Panc1 (cell line): ENCODE measurements around the gene XBP1. TPM values are rescaled to one million over a fixed set of nuclear protein-coding genes. Genes with fewer than 3 reads are reported as not detected.
"Not testable (repeated sequence)": the region's sequence is repeated elsewhere in the genome, so short reads cannot be mapped to it uniquely, and the experiment has no call there.

ENCODE experiments used
- ATAC-seq: fragments of 200-7000 bp; cut with Tn5 transposase; 2 replicates; pipeline ENCODE4 v1.9.1; 2020; ENCODE audit warnings: mild to moderate bottlenecking, moderate library complexity
- BruUV-seq: library from RNA; stranded (reverse); fragments of 400-500 nt; replicated peaks from 2 replicates; lab custom pipeline; 2021; lab: Mats Ljungman, UMichigan
- CTCF ChIA-PET: fragments of 300-600 bp; sonication (Branson Sonifier 250); formaldehyde crosslinking; loops from one replicate; lab custom pipeline; 2022; ENCODE audit warnings: antibody characterized with exemption; lab: Charles Lee
- POLR2A ChIA-PET: fragments of 300-600 bp; sonication (Branson Sonifier 250); formaldehyde crosslinking; loops from one replicate; lab custom pipeline; 2022; ENCODE audit warnings: antibody characterized with exemption; lab: Charles Lee
- DNase-seq: peaks from one replicate; pipeline ENCODE4 v3.0.0-alpha.2; 2010; ENCODE audit warnings: low read depth, low spot score
- H3K27ac ChIP-seq: 2 replicates; pipeline ENCODE4 v1.5.1; 2011; ENCODE audit warnings: mild to moderate bottlenecking, low read length, inconsistent platforms
- H3K27me3 ChIP-seq: fragments of 200-500 bp; sonication (Bioruptor generic); 2 replicates; pipeline ENCODE4 v1.6.0; 2014; ENCODE audit warnings: low read length, inconsistent platforms; ENCODE audit not compliant: control insufficient read depth, insufficient read depth
- H3K36me3 ChIP-seq: fragments of 200-500 bp; sonication (Bioruptor generic); 2 replicates; pipeline ENCODE4 v1.5.1; 2014; ENCODE audit warnings: inconsistent platforms, mild to moderate bottlenecking, low read length, moderate library complexity; ENCODE audit not compliant: control insufficient read depth, insufficient read depth
- H3K4me1 ChIP-seq: 2 replicates; pipeline ENCODE4 v1.5.1; 2011; ENCODE audit warnings: inconsistent platforms, mild to moderate bottlenecking, low read length, moderate library complexity; ENCODE audit not compliant: control insufficient read depth, insufficient read depth
- H3K4me3 ChIP-seq, 2 experiments: 2 replicates each; pipeline ENCODE4 v1.5.1; 2011 to 2012; ENCODE audit warnings: low read depth in 2 of 2, low read length in 2 of 2, mild to moderate bottlenecking in 2 of 2, inconsistent platforms in 1 of 2, moderate library complexity in 1 of 2
- H3K9me3 ChIP-seq: fragments of 200-500 bp; sonication (Bioruptor generic); 2 replicates; pipeline ENCODE4 v1.5.1; 2014; ENCODE audit warnings: low read depth, mild to moderate bottlenecking, inconsistent platforms, low read length, moderate library complexity; ENCODE audit not compliant: control insufficient read depth, insufficient read depth
- POLR2AphosphoS5 ChIP-seq: IDR thresholded peaks from 2 replicates; pipeline ENCODE4 v1.6.1; 2012; ENCODE audit warnings: mild to moderate bottlenecking, low read depth, low read length, moderate library complexity
- SIN3A ChIP-seq: IDR thresholded peaks from 2 replicates; pipeline ENCODE4 v1.6.1; 2012; ENCODE audit warnings: low read depth, mild to moderate bottlenecking, low read length, moderate library complexity, borderline replicate concordance; ENCODE audit not compliant: insufficient read depth
- TCF7L2 ChIP-seq: IDR thresholded peaks from 2 replicates; pipeline ENCODE4 v1.6.1; 2011; ENCODE audit warnings: mild to moderate bottlenecking, low read depth, low read length, inconsistent platforms
- in situ Hi-C: cut with HindIII; loops from 2 replicates; pipeline ENCODE4 v1.10.0; 2016; ENCODE audit warnings: low sequenced_read_pairs, low pct_unique_long_range_greater_than_20kb
- intact Hi-C: fragments of 100-400 bp; cut with micrococcal nuclease; formaldehyde crosslinking; loops from one replicate; pipeline ENCODE4 v1.10.0; 2022; ENCODE audit not compliant: unreplicated experiment
- total RNA-seq: library from RNA; stranded (reverse); gene quantifications from one replicate; pipeline ENCODE4 v1.2.1, GENCODE V29; 2021; ENCODE audit not compliant: unreplicated experiment
- TF ChIP-seq, protein P1 (sequence below), 2 experiments: IDR thresholded peaks; 2 replicates each; pipeline ENCODE4 v1.6.1; 2011 to 2012; ENCODE audit warnings: low read depth in 2 of 2, control low read depth in 1 of 2, low read length in 1 of 2, mild to moderate bottlenecking in 1 of 2, moderate library complexity in 1 of 2; ENCODE audit not compliant: insufficient read depth in 1 of 2
- TF ChIP-seq, protein P2 (sequence below): fragments of 450-650 bp; IDR thresholded peaks from 2 replicates; pipeline ENCODE4 v1.5.1; 2017; ENCODE audit warnings: mild to moderate bottlenecking

XBP1 gene
- total RNA-seq, 1 experiment from 2014 or later = 48.8 TPM

DNA sequence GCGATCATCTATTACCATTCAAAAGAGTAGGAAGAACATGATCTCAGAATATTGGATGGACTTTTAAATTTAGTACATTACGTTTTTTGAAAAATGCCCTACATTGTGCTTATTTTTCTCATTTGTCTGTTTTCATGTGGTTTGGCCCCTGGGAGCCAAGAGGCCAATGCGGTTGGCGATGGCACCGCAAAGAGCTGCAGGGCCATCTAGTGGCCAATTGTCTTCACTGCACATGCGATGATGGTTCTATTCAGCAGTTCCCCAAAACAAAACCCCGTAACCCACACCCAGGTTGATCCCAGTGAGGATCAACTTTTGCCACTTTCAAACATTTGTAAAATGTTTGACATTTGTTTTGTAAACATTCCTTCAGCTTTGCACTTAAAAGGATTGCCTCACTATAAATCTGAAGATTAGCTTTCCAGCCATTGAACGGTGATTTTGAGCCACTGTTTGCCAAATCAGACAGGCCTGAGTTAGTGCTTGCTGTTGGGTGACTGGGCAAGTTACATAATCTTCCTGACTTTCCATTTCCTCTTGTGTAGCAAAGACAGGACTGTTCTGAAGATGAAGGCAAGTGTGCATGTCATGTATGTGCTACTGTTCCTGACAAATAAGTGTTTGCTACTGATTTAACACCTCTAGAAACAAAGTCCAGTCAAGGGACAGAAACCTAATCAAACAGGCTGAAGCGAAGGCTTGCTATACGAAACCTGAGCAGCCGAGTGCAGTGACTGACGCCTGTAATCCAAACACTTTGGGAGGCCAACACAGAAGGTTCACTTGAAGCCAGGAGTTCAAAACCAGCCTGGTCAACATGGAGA is 29.2 kb upstream of the XBP1 start:
- Histone ChIP-seq H3K4me3 (no peak overlapping the region), H3K9me3 (no peaks in the 10 kb centered on the region), H3K27ac (no peak overlapping the region), H3K36me3 (no peaks in the 10 kb centered on the region), H3K27me3 (no peaks in the 10 kb centered on the region), H3K4me1 (no peaks in the 10 kb centered on the region)
- DNase-seq = peak; percentile 60
- CTCF ChIA-PET = interaction anchor here (0.6 kb wide), 1 partner anchor 32 kb away, joined by 3 read pairs; no protein-coding TSS in a partner anchor
- in situ Hi-C loops = no loop called here
- BruUV-seq = no TSS peak
- peak; percentile 87 for ATAC-seq
- POLR2A ChIA-PET = interaction anchor here (0.6 kb wide), 1 partner anchor 311 kb away, joined by 3 read pairs; no protein-coding TSS in a partner anchor
- intact Hi-C loops = loop anchor here (5.0 kb wide), 1 partner anchor 227 kb away; no protein-coding TSS in a partner anchor
- TF ChIP-seq, protein P1, sequence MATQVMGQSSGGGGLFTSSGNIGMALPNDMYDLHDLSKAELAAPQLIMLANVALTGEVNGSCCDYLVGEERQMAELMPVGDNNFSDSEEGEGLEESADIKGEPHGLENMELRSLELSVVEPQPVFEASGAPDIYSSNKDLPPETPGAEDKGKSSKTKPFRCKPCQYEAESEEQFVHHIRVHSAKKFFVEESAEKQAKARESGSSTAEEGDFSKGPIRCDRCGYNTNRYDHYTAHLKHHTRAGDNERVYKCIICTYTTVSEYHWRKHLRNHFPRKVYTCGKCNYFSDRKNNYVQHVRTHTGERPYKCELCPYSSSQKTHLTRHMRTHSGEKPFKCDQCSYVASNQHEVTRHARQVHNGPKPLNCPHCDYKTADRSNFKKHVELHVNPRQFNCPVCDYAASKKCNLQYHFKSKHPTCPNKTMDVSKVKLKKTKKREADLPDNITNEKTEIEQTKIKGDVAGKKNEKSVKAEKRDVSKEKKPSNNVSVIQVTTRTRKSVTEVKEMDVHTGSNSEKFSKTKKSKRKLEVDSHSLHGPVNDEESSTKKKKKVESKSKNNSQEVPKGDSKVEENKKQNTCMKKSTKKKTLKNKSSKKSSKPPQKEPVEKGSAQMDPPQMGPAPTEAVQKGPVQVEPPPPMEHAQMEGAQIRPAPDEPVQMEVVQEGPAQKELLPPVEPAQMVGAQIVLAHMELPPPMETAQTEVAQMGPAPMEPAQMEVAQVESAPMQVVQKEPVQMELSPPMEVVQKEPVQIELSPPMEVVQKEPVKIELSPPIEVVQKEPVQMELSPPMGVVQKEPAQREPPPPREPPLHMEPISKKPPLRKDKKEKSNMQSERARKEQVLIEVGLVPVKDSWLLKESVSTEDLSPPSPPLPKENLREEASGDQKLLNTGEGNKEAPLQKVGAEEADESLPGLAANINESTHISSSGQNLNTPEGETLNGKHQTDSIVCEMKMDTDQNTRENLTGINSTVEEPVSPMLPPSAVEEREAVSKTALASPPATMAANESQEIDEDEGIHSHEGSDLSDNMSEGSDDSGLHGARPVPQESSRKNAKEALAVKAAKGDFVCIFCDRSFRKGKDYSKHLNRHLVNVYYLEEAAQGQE (IDR thresholded peaks at IDR 0.05; ENCODE audit: insufficient read depth in 1 of 2, low read depth in 2 of 2, low read length in 1 of 2) = no peak
- no peak for TF ChIP-seq SIN3A
- TF ChIP-seq, protein P2, sequence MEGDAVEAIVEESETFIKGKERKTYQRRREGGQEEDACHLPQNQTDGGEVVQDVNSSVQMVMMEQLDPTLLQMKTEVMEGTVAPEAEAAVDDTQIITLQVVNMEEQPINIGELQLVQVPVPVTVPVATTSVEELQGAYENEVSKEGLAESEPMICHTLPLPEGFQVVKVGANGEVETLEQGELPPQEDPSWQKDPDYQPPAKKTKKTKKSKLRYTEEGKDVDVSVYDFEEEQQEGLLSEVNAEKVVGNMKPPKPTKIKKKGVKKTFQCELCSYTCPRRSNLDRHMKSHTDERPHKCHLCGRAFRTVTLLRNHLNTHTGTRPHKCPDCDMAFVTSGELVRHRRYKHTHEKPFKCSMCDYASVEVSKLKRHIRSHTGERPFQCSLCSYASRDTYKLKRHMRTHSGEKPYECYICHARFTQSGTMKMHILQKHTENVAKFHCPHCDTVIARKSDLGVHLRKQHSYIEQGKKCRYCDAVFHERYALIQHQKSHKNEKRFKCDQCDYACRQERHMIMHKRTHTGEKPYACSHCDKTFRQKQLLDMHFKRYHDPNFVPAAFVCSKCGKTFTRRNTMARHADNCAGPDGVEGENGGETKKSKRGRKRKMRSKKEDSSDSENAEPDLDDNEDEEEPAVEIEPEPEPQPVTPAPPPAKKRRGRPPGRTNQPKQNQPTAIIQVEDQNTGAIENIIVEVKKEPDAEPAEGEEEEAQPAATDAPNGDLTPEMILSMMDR = peak; percentile 95
- TF ChIP-seq TCF7L2 = no peak
- no peak for TF ChIP-seq POLR2AphosphoS5

DNA sequence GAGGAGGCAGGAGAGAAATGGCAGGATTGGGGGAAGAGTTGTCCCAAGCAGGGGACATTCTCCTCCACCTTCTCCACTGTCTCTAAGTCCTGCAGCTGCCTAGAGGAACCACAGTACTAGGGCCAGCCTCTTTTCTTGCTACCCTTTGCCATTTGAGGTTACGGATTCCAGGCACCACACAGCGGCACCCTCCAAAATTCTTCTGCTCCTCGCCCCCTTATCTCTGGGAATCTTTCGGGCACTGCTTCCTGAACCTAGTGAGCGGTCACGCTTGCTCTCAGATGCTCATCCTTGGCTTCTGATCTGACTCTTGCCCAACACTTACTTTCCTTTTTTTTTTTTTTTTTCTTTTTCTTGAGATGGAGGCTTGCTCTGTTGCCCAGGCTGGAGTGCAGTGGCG is 26.6 kb upstream of the XBP1 start:
- POLR2A ChIA-PET = no interaction called here
- Histone ChIP-seq H3K4me3 (no peak overlapping the region), H3K4me1 (no peaks in the 10 kb centered on the region), H3K36me3 (no peaks in the 10 kb centered on the region), H3K27me3 (no peaks in the 10 kb centered on the region), H3K27ac (no peak overlapping the region), H3K9me3 (no peaks in the 10 kb centered on the region)
- TF ChIP-seq POLR2AphosphoS5 (no peak), TCF7L2 (no peak), SIN3A (no peak)
- TF ChIP-seq, protein P2 = no peak
- TF ChIP-seq, protein P1 (IDR thresholded peaks at IDR 0.05; ENCODE audit: insufficient read depth in 1 of 2, low read depth in 2 of 2, low read length in 1 of 2) = no peak
- CTCF ChIA-PET = interaction anchor here (0.7 kb wide), 1 partner anchor 38 kb away, joined by 3 read pairs; no protein-coding TSS in a partner anchor
- ATAC-seq = no peak
- intact Hi-C loops (loop anchor here (5.0 kb wide), 1 partner anchor 225 kb away; no protein-coding TSS in a partner anchor), in situ Hi-C loops (no loop called here)
- no TSS peak for BruUV-seq
- DNase-seq = no peak

DNA sequence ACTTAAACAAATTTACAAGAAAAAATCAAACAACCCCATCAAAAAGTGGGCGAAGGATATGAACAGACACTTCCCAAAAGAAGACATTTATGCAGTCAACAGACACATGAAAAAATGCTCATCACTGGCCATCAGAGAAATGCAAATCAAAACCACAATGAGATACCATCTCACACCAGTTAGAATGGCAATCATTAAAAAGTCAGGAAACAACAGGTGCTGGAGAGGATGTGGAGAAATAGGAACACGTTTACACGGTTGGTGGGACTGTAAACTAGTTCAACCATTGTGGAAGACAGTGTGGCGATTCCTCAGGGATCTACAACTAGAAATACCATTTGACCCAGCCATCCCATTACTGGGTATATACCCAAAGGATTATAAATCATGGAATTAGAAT is 26.1 kb upstream of the XBP1 start:
- ATAC-seq, POLR2A ChIA-PET, DNase-seq, H3K36me3 ChIP-seq, CTCF ChIA-PET, H3K9me3 ChIP-seq, H3K27me3 ChIP-seq, H3K4me3 ChIP-seq, H3K27ac ChIP-seq, BruUV-seq, H3K4me1 ChIP-seq, in situ Hi-C loops: not testable (repeated sequence)
- intact Hi-C loops = loop anchor here (5.0 kb wide), 1 partner anchor 224 kb away; no protein-coding TSS in a partner anchor
